Activated CD4-positive, CD25-positive, alpha-beta regulatory T cell treated with anti-CD3 and anti-CD28 coated beads, Interleukin-2, amount 50 U/mL, for 24 hours (primary cell): ENCODE measurements around the gene NPC1L1.

ENCODE experiments used
- ATAC-seq, 2 donors: fragments of 150-1000 bp; cut with Tn5 transposase; one replicate each; pipeline ENCODE4 v1.10.0; 2021; ENCODE audit warnings: mild to moderate bottlenecking in 1 of 2, moderate library complexity in 1 of 2

The NPC1L1 gene

DNA sequence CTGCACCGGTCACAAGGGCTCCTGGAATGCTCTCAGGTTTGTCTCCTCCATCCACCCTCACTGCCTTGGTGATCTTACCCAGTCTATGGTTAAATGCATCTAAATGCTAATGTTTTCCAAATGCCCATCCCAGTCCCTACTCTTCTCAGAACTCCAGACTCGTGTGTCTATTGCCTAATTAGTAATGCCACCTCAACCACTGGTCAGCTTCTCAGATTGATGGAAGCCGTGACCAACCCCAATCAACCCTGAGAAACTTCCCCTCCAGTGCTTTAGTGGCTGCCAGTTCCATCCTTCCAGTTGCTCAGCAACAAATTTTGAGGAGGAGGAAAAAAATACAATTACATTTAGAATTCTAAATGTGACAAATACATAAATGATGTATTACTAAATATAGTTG lies 69.3 kb downstream of the NPC1L1 start:
- no peak for ATAC-seq

DNA sequence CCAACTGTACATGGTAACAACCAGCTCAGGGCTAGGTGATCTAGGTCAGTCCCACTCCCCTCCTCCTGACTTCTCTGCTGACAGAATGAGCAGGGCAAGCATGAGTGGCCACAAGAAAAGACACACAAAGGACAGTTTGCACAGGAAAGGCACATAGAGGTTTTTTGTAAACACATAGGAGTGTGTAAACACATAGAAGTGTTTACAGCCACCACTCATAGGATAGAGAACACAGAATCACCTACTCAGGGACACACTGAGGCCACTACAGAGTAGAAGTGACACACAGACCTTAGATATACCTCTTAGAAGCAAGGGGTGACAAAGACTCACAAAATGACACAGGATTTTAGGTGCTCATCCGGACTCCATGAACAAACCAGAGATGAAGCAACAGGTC lies 69.7 kb downstream of the NPC1L1 start:
- ATAC-seq, result no peak

DNA sequence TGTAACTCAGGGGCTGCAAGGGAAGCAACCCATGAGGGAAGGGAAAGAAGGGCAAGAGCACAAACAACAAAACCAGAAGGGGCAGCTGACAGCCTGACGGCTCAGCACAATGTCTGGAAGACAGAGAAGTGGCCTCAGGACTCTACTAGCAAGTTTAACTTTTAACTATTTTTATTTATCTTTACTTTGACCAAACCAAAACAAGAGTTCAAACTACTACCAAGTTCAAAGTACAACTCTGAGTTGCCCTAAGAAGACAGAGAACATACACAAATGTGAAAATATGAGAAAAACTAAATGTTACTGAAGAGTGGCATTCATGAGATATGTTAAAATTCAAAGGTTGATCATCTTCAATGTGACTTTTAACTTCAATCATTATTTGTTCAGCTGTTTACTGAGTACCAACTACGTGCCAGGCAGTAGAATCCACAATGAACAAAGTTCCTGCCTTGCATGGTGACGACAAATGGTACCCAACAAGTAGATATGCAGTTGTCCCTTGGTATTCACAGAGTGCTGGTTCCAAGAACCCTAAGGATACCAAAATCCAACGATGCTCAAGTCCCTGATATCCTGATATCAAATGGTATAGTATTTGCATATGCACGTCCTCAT lies 70.4 kb downstream of the NPC1L1 start:
- ATAC-seq, result no peak

DNA sequence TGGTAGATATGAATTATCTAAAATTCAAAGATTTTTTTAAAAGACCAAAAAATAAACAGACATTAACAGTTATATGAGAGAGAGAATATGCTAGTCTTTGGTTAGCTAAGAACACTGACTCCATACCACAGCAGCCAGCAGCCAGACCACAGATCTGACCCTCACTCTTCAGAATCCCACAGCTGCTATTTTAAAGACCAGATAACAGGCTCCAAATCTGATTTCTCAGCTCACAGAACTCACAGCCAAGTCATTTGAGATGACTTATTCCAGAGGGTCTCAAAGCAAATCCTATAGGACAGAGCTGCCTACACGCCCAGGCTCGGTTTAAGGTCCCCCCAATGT lies 71.0 kb downstream of the NPC1L1 start:
- ATAC-seq, result no peak

DNA sequence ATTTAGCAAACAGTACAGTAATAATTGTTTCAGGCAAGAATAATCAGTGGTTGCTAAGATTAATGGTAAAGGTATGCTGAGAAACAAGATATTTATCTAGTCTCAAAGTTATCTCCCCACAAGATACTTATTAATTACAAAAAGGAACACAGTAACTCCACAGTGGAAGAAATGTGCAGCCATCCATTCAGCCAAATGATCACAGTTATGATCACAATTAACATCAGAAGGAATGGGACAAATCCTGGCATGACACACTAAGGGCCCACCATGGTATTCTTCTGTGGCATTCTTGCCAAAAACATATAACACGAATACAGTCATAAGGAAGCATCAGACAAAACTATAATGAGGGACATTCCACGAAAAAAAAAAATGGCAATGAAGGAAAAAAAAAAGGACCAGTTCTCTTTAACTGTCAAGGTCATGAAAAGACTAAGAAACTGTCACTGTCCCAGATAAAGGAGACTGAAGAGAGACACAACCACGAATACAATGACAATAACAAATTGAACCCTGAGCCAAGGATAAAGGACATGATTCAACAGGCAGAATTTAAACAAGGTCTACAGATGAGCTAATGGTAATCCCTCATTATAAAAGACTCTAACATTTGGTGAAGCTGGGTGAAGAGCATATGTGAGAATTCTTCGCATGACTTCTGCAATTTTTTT lies 71.5 kb downstream of the NPC1L1 start:
- no peak for ATAC-seq

DNA sequence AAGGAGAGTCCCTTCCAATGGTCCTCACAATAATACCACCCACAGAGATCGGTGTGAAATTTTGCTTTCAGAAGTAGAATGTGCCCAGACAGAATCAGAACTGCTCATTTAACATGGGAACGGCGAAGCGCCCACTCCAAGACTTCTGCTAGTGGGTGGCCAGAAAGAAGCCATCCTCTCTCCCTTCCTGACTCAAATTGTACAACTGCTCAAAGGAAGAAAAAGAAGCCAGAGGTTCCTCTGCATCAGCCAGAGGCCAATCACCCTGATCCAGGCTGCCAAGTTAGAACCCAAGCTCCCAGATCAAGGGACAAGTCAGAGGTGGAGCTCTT lies 73.9 kb downstream of the NPC1L1 start:
- ATAC-seq, result no peak

DNA sequence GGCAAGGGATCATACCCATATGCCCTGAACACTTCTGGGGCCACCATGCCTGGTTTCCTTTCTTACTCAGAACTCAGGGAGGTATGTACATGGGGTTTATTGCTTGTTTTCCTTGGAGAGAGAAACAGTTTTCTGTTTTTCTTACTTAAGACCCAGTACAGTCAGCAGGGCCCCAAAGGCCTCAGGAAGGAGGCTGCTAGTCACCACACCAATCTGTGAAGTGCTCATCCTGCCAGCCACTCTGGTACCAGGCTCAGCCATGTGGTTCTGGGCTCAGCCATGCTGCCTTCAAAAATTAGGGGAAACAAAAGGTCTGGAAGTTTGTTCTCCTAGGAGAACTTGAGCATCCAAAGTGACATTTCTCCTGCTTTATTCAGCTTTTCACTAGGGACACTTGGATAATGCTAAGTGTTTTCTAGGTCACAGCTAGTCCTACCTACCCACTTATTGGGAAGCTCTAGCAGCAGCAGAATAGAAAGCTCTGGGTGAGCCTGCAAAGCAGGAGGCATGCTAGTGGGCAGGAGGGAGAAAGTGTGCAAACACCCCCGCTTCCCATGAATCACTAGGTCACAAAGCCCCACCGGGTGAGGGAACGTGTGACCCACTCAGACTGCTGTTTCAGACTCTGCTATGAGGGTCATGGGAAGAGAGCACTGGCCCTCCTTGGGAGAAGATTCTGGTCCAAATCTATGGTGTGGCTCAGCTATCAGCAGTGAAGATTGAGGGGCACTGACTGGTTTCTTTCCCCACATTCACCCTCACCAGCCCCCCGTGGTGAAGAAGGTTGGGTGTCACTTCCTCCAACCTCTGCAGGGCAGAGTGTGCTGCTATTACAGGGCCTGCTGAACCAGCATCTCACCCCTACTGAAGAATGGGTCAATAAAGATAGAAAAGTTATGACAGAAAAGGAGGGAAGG lies 74.6 kb downstream of the NPC1L1 start:
- ATAC-seq, result no peak

DNA sequence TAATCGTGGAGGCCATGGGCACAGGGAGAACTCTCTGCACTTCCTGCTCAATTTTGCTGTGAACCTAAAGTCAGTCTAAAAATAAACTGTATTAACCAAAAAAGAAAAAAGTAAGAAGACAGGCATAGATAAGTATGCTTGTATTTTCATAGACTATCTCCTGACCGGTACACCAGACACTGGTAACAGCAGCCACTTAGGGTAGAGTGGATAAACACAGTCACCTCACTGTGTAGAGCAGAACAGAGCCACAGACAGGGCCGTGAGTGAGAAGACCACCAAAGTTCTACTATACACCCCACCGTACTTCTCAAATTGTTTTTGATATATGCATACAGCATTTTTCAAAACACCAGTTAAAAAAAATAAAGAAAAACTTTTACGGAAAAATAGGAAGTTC lies 75.6 kb downstream of the NPC1L1 start:
- no peak for ATAC-seq

DNA sequence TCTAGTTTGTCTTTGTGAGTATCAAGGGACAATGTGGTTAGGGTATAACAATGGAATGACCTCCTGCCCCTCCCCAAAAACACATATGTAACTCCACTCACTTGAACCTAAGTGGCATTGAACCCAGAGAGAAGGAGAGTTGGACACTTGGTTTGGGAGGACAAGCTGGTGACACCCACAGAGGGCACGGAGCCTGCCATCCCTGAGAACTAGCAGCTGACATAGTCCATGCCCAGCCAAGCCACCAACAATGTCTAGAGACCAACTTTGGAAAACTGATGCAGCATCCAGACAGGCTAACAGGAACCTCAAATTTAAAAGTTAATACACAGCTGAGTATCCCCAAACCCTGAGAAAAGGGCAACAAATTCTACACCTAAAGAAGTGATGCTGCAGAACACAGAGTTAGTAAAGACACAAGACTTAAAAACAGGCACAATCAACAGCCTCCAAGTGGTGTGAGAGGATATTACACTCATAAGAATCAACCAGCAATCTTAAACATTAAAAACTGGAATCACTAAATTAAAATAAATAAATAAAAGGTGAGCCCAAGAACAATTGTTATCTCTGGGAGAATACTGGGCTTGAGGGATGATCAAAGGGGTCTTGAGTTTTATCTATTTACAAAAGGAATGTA lies 77.8 kb downstream of the NPC1L1 start:
- no peak for ATAC-seq
